Measurements from ENCODE around the gene PDZD8. TPM values are rescaled to one million over a fixed set of nuclear protein-coding genes. Genes with fewer than 3 reads are reported as not detected.
A peak's percentile ranks its signal among the peaks of the same experiment; 100 is the strongest.
"Not testable (repeated sequence)": the region's sequence is repeated elsewhere in the genome, so short reads cannot be mapped to it uniquely, and the experiment has no call there.

Gene PDZD8
- total RNA-seq, 1 donor from 2014 or later: 31.8 TPM

GRCh38 chr10:117318909-117319308, 56.3 kb downstream of the PDZD8 start:
- H3K4me1 Mint-ChIP-seq: peaks cover 5% of the 10 kb centered on the region
- no peak for DNase-seq (ENCODE audit: low read depth, low spot score)
- TF ChIP-seq, protein P1, sequence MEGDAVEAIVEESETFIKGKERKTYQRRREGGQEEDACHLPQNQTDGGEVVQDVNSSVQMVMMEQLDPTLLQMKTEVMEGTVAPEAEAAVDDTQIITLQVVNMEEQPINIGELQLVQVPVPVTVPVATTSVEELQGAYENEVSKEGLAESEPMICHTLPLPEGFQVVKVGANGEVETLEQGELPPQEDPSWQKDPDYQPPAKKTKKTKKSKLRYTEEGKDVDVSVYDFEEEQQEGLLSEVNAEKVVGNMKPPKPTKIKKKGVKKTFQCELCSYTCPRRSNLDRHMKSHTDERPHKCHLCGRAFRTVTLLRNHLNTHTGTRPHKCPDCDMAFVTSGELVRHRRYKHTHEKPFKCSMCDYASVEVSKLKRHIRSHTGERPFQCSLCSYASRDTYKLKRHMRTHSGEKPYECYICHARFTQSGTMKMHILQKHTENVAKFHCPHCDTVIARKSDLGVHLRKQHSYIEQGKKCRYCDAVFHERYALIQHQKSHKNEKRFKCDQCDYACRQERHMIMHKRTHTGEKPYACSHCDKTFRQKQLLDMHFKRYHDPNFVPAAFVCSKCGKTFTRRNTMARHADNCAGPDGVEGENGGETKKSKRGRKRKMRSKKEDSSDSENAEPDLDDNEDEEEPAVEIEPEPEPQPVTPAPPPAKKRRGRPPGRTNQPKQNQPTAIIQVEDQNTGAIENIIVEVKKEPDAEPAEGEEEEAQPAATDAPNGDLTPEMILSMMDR (conservative IDR thresholded peaks at IDR 0.05): peak; percentile 63
- no peaks in the 10 kb centered on the region for H3K9me3 Mint-ChIP-seq
- H3K27ac Mint-ChIP-seq (ENCODE audit: unreplicated experiment): no peak overlapping the region
- H3K36me3 Mint-ChIP-seq (ENCODE audit: low read depth): peaks cover 2% of the 10 kb centered on the region
- no peaks in the 10 kb centered on the region for H3K27me3 Mint-ChIP-seq (ENCODE audit: low read depth)
- H3K4me3 Mint-ChIP-seq: no peak overlapping the region

DNA sequence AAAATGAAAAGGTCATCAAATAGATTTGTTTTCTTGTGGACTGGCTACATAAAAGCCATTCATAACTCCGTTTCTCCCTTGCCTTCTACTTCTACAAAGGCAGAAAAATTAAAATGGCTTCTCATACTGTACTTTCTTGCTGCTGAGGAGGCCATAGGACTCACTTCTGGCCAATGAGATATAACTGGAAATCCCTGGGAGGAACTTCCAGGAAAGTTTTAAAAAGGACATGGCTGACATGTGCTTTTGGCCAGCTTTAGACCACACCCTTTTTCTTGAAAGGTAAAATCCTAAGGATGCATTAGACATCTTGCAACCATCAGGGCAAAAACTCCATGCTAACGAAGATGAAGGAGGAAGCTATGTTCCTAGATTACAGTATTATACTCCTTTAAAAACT, 58.5 kb downstream of the PDZD8 start:
- Mint-ChIP-seq H3K4me1 (no peaks in the 10 kb centered on the region), H3K27me3 (ENCODE audit: low read depth) (no peaks in the 10 kb centered on the region), H3K4me3 (no peak overlapping the region), H3K27ac (ENCODE audit: unreplicated experiment) (no peak overlapping the region), H3K36me3 (ENCODE audit: low read depth) (peaks cover 7% of the 10 kb centered on the region), H3K9me3 (no peaks in the 10 kb centered on the region)
- no peak for DNase-seq (ENCODE audit: low read depth, low spot score)
- TF ChIP-seq, protein P1 (conservative IDR thresholded peaks at IDR 0.05): no peak

- H3K27me3 Mint-ChIP-seq (ENCODE audit: low read depth): no peaks in the 10 kb centered on the region
- DNase-seq (ENCODE audit: low read depth, low spot score): no peak
- no peaks in the 10 kb centered on the region for H3K9me3 Mint-ChIP-seq
- H3K4me1 Mint-ChIP-seq: no peaks in the 10 kb centered on the region
- H3K27ac Mint-ChIP-seq (ENCODE audit: unreplicated experiment): no peak overlapping the region
- TF ChIP-seq, protein P1 (conservative IDR thresholded peaks at IDR 0.05): no peak
- H3K4me3 Mint-ChIP-seq: no peak overlapping the region
- H3K36me3 Mint-ChIP-seq (ENCODE audit: low read depth): peaks cover 7% of the 10 kb centered on the region
Measured at GRCh38 chr10:117313641-117314040, 61.6 kb downstream of the PDZD8 start.

DNA sequence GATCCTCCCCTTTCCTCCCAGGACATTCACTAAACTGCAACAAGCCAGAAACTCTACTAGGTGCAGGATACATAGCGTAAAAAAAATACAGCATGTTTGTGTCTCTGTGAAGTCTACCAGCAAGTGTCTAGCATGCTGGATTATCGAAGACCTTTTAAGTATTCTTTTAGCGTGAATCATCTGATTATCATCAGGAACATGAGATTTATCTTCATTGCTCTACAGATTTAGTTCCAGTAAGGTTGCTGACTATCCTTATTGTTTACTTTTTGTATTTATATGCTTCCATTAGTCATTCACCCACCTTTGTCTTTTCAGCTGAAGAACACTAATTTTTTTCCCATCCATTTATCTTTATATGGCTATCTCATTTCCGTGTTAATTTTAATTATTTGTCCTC, 62.8 kb downstream of the PDZD8 start:
- H3K27ac Mint-ChIP-seq (ENCODE audit: unreplicated experiment): no peak overlapping the region
- DNase-seq (ENCODE audit: low read depth, low spot score): no peak
- TF ChIP-seq, protein P1 (conservative IDR thresholded peaks at IDR 0.05): no peak
- H3K36me3 Mint-ChIP-seq (ENCODE audit: low read depth): peaks cover 7% of the 10 kb centered on the region
- no peak overlapping the region for H3K4me3 Mint-ChIP-seq
- H3K9me3 Mint-ChIP-seq: no peaks in the 10 kb centered on the region
- no peaks in the 10 kb centered on the region for H3K27me3 Mint-ChIP-seq (ENCODE audit: low read depth)
- H3K4me1 Mint-ChIP-seq: no peaks in the 10 kb centered on the region

GRCh38 chr10:117311261-117311660, 64.0 kb downstream of the PDZD8 start:
- Mint-ChIP-seq H3K36me3 (ENCODE audit: low read depth) (peaks cover 7% of the 10 kb centered on the region), H3K4me1 (no peaks in the 10 kb centered on the region), H3K27ac (ENCODE audit: unreplicated experiment) (no peak overlapping the region), H3K27me3 (ENCODE audit: low read depth) (no peaks in the 10 kb centered on the region), H3K4me3 (no peak overlapping the region), H3K9me3 (no peaks in the 10 kb centered on the region)
- no peak for DNase-seq (ENCODE audit: low read depth, low spot score)
- TF ChIP-seq, protein P1 (conservative IDR thresholded peaks at IDR 0.05): no peak

GRCh38 chr10:117306674-117307073, 68.6 kb downstream of the PDZD8 start:
- Mint-ChIP-seq H3K27me3 (ENCODE audit: low read depth) (no peaks in the 10 kb centered on the region), H3K4me1 (no peaks in the 10 kb centered on the region)
- DNase-seq (ENCODE audit: low read depth, low spot score): no peak

GRCh38 chr10:117303451-117303850, 71.8 kb downstream of the PDZD8 start:
- not testable (repeated sequence) for H3K4me1 Mint-ChIP-seq; H3K27me3 Mint-ChIP-seq (ENCODE audit: low read depth); H3K27ac Mint-ChIP-seq (ENCODE audit: unreplicated experiment); H3K4me3 Mint-ChIP-seq; DNase-seq (ENCODE audit: low read depth, low spot score)
- Mint-ChIP-seq H3K9me3 (peaks cover 11% of the 10 kb centered on the region), H3K36me3 (ENCODE audit: low read depth) (peaks cover 36% of the 10 kb centered on the region)

More at GRCh38 chr10:117306674-117307073, 68.6 kb downstream of the PDZD8 start:
- Mint-ChIP-seq H3K4me3 (no peak overlapping the region), H3K9me3 (peaks cover 11% of the 10 kb centered on the region), H3K27ac (ENCODE audit: unreplicated experiment) (no peak overlapping the region), H3K36me3 (ENCODE audit: low read depth) (peaks cover 22% of the 10 kb centered on the region)
- TF ChIP-seq, protein P1 (conservative IDR thresholded peaks at IDR 0.05): no peak

All from neural crest cell (in vitro differentiated cells).